DMS53 treated with DMSO at 0.1 percent for 48 hours (cell line): ENCODE measurements around the gene PGA5.
"Not testable (repeated sequence)": the region's sequence is repeated elsewhere in the genome, so short reads cannot be mapped to it uniquely, and the experiment has no call there.

Experiments used
- DNase-seq: peaks from one replicate; lab custom pipeline; 2025; ENCODE audit not compliant: unreplicated experiment; lab: John Stamatoyannopoulos, UW

The PGA5 gene

DNA sequence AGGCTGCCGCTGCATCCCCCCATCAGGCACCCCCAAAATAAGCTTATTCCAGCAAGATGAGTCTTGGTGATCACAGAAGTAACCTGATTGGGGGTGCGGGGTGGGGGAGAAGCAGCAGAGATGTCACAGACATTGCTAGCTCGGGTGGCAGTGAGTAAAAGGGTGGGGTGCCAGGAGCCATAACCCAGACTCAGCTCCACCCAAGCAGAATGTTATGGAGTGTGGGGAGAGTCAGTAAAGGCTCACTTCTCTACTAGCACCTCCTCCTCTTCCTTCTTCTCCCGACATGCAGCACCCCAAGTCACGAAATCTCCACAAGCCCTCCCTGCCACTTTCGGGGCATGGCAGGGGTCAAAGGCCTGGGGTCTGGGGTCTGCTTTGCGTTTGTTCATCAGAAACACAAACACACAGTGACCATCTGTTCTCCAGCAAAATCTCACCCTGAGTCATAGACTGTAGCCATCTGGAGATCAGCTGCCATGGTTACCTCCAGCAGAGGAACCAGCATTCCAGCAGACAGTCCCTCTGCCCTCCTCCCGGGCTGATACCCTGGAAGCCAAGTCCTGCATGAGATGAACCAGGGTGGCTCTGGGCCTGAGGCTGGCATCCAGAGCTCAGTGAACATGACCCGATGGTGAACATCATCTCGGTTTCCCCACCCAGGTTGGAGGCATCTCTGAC, 14.4 kb upstream of the PGA5 start:
- DNase-seq, result not testable (repeated sequence)

DNA sequence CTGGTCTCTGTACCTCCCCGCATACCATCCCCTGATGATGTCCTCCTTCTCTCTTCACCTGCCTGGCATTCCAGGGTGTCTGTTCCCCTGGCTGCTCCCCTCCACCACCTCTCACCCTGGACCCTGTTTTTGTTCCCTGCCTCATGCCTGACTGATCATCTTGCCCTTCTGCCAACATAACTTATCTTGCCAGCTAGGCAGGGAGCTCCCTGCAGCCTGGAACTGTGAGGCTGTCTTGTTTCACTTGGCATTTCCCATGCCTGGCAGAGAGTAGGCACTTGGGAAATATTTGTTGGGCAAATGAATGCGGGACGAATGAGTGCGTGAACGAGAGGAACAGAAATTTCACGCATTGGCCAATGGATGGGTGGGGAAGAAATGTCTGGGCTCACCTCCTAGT, 11.5 kb upstream of the PGA5 start:
- not testable (repeated sequence) for DNase-seq

DNA sequence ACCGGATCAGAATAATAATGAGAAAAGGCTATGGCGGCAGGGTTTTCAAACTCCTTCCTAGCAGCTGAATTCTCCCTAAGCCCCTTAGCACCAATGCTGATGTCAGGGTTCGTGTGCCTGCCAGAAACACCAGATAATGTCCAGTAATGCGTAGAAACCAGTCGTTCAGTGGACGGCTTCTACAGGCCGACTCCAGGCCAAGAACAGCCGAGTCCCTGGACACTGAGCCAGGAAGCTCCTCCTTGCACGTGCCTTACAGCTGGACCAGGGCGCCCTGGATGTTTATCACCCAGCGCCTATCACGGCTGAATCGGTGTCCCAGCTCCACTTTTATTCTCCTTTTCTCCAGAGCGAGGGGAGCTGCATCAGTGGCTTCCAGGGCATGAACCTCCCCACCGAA, 9.9 kb upstream of the PGA5 start:
- not testable (repeated sequence) for DNase-seq

DNA sequence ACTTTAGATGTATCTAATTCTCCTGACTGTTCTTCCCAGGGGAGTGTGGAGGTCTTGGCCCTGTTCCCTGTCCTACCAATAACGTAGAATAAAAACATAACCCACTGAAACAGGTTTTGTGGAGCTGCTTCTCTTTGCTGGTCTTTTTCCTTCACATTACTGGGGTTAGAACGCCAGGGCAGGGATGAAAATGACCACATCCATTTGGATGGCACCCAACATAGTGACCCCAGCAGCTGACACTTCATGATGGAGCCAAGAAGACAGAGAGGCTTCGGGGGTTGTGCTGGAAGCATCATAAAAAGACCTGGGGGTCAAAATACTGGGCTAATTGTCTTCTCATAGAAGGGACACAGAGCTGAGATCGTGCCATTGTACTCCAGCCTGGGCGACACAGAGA, 9.4 kb upstream of the PGA5 start:
- not testable (repeated sequence) for DNase-seq

DNA sequence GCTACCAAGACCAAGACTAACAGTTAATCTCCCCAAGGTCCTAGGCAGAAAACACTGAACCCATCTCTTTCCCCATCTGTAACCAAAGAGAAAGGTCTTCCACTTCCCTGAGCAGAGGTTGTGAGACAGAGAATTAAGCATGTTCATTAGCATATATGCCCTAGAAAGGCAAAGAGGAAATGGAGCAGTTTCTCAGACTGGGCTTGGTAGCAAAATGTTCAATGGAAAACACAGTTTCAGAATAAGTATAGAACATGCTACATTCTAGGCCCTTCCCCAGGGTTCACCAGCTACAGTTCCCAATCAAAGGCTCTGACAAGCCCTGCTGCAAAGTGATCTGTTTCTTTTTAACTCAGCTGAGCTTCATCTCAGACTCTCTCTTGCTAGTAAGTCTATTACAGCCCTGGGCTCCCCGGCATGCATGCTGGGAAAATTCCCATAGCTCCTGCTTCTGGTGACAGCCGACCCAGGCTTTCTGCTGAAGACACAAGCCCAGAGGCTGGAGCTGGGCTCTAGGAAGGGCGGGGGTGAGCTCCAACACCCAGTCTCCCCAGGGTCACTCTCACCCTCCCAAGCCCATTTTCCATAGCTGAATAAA, 8.3 kb upstream of the PGA5 start:
- not testable (repeated sequence) for DNase-seq

DNA sequence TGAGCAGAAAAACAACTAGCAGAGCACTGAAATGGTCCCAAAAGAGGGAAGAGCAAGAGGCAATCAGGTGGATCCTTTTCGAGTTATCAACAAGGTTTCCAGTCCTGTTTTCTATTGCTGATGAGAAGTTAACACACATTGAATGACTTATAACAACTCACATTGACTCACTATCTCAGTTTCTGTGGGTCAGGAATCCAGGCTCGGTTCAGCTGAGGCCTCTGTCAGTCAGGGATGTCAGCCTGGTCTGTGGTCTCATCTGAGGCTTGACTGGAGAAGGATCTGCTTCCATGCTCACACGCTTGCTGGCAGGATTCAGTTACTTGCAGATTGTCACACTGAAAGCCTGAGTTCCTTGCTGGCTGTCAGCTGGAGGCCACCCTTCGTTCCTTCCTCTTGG, 3.8 kb upstream of the PGA5 start:
- not testable (repeated sequence) for DNase-seq

DNA sequence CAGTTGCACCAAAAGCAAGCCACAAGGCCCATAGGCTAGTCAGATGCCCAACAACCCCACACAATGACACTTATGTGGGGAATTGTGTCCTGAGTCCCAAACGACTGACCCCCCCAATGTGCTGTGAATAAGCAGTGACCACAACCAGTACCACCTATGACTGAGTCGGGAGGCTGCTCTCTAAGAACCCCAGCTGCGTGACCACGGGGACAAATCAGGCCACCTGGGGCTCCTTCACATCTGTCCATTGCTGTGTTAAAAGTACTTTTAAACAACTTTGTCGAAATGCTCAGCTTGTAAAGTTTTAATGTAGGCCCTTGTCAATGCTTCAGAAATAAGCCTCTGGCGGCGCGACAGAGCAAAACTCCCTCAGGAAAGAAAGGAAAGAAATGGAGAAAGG, 687 bp upstream of the PGA5 start:
- DNase-seq, result not testable (repeated sequence)

DNA sequence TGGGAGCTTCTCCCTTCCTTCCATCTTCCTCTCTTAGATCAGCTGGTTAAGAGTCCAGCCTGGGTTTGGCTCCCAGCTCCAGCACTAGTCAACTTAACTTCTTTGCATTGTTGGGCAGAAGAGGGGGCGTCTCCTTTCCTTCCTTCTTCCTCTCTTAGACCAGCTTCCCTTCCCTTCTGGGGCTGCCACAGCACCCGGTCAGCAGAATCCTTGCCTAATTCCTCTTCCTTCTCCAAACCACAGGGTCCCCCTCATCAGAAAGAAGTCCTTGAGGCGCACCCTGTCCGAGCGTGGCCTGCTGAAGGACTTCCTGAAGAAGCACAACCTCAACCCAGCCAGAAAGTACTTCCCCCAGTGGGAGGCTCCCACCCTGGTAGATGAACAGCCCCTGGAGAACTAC, 551 bp downstream of the PGA5 start:
- not testable (repeated sequence) for DNase-seq

DNA sequence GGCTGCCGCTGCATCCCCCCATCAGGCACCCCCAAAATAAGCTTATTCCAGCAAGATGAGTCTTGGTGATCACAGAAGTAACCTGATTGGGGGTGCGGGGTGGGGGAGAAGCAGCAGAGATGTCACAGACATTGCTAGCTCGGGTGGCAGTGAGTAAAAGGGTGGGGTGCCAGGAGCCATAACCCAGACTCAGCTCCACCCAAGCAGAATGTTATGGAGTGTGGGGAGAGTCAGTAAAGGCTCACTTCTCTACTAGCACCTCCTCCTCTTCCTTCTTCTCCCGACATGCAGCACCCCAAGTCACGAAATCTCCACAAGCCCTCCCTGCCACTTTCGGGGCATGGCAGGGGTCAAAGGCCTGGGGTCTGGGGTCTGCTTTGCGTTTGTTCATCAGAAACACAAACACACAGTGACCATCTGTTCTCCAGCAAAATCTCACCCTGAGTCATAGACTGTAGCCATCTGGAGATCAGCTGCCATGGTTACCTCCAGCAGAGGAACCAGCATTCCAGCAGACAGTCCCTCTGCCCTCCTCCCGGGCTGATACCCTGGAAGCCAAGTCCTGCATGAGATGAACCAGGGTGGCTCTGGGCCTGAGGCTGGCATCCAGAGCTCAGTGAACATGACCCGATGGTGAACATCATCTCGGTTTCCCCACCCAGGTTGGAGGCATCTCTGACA, 4.4 kb downstream of the PGA5 start:
- DNase-seq, result not testable (repeated sequence)

DNA sequence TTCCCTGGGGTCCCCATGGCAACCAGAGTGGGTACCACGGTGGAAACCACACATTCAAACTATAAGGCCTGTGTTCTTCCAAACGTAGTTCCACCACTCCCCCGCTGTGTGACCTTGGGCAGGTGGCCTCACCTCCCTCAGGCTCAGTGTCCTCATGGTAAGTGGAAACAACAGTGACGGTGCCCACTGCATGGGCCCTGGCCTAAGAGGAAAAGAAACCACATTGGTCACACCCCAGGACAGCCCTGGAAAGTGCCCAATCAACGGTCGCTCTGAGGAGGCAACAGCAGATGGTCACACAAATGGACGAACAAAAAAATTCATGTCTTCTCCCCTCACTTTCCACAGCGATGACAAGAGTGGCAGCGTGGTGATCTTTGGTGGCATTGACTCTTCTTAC, 7.1 kb downstream of the PGA5 start:
- not testable (repeated sequence) for DNase-seq

DNA sequence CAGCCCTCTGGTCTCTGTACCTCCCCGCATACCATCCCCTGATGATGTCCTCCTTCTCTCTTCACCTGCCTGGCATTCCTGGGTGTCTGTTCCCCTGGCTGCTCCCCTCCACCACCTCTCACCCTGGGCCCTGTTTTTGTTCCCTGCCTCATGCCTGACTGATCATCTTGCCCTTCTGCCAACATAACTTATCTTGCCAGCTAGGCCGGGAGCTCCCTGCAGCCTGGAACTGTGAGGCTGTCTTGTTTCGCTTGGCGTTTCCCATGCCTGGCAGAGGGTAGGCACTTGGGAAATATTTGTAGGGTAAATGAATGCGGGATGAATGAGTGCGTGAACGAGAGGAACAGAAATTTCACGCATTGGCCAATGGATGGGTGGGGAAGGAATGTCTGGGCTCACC, 8.2 kb downstream of the PGA5 start:
- not testable (repeated sequence) for DNase-seq

DNA sequence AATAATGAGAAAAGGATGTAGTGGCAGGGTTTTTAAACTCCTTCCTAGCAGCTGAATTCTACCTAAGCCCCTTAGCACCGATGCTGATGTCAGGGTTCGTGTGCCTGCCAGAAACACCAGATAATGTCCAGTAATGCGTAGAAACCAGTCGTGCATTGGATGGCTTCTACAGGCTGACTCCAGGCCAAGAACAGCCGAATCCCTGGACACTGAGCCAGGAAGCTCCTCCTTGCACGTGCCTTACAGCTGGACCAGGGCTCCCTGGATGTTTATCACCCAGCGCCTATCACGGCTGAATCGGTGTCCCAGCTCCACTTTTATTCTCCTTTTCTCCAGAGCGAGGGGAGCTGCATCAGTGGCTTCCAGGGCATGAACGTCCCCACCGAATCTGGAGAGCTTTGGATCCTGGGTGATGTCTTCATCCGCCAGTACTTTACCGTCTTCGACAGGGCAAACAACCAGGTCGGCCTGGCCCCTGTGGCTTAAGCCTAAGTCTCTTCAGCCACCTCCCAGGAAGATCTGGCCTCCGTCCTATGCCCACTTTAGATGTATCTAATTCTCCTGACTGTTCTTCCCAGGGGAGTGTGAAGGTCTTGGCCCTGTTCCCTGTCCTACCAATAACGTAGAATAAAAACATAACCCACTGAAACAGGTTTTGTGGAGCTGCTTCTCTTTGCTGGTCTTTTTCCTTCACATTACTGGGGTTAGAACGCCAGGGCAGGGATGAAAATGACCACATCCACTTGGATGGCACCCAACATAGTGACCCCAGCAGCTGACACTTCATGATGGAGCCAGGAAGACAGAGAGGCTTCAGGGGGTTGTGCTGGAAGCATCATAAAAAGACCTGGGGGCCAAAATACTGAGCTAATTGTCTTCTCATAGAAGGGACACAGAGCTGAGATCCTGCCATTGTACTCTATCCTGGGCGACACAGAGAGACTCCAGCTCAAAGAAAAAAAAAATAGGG, 10.1 kb downstream of the PGA5 start:
- not testable (repeated sequence) for DNase-seq

DNA sequence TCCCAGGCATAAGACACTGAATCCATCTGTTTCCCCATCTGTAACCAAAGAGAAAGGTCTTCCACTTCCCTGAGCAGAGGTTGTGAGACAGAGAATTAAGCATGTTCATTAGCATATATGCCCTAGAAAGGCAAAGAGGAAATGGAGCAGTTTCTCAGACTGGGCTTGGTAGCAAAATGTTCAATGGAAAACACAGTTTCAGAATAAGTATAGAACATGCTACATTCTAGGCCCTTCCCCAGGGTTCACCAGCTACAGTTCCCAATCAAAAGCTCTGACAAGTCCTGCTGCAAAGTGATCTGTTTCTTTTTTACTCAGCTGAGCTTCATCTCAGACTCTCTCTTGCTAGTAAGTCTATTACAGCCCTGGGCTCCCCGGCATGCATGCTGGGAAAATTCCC, 11.4 kb downstream of the PGA5 start:
- not testable (repeated sequence) for DNase-seq

DNA sequence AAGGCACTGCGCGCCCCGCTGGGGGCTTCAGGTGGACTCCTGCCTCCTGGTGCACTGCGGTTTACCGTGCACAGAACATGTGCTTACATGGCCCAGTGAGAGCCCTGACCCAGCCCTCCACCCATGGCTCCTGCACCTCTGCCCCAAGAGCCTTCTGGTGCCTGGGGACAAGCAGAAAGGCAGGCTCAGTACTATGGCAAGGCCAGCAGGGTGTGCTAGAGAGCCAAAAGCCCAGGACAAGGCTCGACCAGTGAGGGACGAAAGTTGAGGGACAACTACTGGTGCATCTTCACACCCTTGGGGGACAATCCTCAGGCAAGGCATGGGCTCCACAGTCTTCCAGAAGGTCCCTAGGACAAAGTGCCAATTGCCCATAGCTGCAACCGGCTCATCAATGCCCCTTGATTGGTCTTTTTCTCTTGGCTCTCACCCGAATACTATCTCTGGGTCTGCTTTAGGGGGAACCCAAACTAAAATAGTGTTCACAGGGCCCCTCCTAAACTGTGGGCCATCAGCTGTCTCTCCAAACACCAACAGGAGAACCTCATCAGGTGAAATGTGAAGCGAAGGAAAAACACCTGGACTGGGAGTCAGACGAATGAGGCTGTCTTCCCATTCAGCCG, 13.5 kb downstream of the PGA5 start:
- DNase-seq, result peak; percentile 32

DNA sequence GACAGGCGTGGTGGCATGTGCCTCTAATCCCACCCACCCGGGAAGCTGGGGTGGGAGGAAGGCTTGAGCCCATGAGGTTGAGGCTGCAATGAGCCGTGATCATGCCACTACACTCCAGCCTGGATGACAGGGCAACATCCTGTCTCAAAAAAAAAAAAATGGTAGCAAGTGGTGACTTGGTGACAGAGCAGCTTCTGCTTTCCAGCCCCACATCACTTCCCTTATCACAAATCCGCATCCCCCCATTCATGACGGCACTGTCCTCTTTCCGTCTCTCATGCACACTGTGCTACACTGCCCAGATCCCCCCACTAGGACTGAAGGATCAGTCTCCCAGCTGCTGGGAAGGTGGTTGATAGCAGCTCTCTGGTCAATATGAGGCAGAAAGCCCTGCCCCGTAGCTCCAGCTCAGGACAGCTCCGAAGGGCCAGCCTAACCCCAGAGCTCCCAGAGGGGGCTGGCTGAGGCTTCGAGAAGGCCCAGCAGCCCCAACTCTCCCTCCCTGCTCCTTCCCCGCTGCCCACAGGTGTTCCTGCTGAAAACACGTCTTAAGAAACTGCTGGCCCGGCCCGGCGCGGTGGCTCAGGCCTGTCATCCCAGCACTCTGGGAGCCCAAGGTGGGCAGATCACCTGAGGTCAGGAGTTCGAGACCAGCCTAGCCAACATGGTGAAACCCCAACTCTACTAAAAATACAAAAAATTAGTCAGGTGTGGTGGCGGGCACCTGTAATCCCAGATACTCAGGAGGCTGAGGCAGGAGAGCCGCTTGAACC, 15.9 kb downstream of the PGA5 start:
- no peak for DNase-seq

DNA sequence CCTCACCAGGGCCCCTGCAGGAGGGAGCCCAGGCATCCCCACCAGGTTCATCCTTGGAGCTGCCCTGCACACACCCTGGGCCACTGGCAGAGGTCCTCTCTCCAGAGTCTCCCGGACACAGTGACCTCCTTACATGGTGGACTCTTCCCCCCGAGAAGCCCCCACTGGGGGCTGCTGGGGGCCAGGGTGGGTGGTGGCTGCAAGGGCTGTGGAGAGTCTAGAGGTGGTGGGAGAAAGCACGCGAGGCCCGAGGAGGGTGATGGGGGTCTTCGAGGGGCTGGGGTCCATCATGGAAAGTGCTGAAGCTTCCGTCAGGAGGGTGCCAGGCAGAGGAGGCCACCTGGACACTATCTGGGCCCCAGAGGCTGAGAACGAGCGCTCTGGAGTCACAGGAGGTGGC, 17.6 kb downstream of the PGA5 start:
- no peak for DNase-seq

DNA sequence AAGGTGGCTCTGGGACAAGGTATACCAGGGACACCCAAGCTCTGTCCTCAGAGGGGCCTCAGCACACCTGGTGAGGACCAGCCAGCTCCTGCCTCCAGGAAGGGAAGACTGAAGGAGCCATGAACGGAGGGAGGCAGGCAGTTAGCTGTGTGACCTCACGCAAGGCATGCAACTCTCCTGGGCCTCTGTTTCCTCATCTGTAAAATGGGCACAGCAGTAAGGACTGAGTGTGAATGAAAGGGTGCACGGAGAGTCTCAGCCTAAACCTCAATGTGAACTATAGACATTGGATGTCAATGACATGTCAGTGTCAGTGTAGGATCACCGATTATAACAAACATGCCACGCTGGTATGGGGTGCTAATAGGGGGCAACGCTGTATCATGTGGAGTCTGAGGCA, 18.4 kb downstream of the PGA5 start:
- no peak for DNase-seq

DNA sequence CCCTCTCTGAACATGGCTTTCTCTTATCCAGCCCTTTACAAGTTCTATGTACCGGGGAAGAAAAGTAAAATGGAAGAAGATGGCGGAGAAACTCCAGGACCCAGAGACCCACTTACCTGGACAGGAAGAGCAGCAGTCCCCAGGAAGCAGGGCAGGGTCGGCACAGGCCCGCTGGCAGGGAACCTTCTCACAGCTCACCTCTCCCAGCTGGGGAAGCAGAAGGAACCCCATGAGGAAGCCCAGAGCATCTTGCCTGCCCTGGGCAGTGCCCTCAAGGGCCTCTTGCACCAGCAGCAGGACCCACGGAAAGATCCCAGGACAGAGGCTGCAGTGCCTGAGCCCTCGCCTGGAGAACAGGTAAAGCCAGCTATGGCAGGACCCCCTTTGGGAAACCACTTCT, 23.4 kb downstream of the PGA5 start:
- DNase-seq, result no peak

DNA sequence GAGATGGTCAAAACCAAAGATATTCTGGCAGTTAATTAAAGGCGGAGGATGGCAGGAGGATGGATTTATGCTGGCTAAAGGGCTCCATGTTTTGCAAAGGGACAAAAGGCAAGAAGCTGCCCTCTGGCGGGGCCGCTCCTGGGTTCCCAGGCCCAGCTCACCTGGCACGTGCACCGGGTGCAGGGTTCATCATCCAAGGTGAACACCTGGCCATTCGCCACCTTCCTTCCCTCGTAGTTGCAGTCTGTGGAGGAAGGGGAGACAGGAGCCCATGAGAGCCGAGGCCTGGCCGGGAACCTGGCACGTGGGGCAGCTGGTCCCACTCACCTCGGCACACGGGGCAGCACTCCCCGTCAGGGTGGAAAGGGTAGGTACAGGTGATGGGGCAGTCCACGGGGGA, 23.8 kb downstream of the PGA5 start:
- DNase-seq, result no peak

DNA sequence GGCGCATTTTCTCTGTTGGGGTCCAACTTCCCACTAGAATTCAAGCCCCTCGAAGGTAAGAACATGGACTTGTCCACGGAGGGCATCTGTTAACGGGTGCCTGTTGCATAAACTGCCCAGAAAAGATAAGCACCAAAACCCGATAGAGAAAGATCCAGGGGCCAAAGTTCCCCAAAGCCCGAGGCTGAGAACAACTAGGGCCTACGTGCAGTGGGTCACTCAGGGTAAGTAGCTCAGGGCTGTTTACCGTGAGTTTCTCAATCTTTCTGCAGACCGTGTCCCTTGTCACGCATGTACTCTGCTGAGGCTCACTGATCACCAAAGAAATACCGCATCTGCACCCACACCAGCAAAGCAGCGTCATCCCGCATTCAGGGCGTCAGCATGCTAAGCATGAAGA, 24.4 kb downstream of the PGA5 start:
- no peak for DNase-seq
